Ascending aorta (tissue), 2 donors: ENCODE measurements around the gene USP28. TPM values are rescaled to one million over a fixed set of nuclear protein-coding genes. Genes with fewer than 3 reads are reported as not detected.

Source experiments
- DNase-seq, 2 donors: peaks; one replicate each; pipeline ENCODE4 v3.0.0-alpha.2; 2019; ENCODE audit warnings: low spot score in 2 of 2
- H3K27ac ChIP-seq, 2 donors: fragments of 200-600 bp; sonication (generic); one replicate each; pipeline ENCODE4 v1.5.1; 2016 to 2017; ENCODE audit warnings: mild to moderate bottlenecking in 1 of 2
- H3K27me3 ChIP-seq: fragments of 200-600 bp; sonication (generic); one replicate; pipeline ENCODE4 v1.5.1; 2017
- H3K36me3 ChIP-seq, 2 donors: fragments of 200-600 bp; sonication (generic); one replicate each; pipeline ENCODE4 v1.5.1; 2016
- H3K4me1 ChIP-seq, 2 donors: fragments of 200-600 bp; sonication (generic); one replicate each; pipeline ENCODE4 v1.5.1; 2016 to 2017; ENCODE audit warnings: mild to moderate bottlenecking in 1 of 2
- H3K4me3 ChIP-seq, 2 donors: fragments of 200-600 bp; sonication (generic); one replicate each; pipeline ENCODE4 v1.5.1; 2016 to 2017; ENCODE audit warnings: mild to moderate bottlenecking in 1 of 2
- H3K9me3 ChIP-seq, 2 donors: fragments of 200-600 bp; sonication (generic); one replicate each; pipeline ENCODE4 v1.5.1; 2016
- CTCF ChIP-seq, 3 experiments: fragments of 200-600 bp in 2 of 3; fragments of 450-650 bp in 1 of 3; sonication (generic) in 2 of 3; IDR thresholded peaks; one replicate each; pipeline ENCODE4 v1.5.1; 2016 to 2019; ENCODE audit warnings: antibody characterized with exemption in 3 of 3, mild to moderate bottlenecking in 1 of 3, moderate library complexity in 1 of 3
- intact Hi-C: fragments of 100-400 bp; cut with DNase I; formaldehyde crosslinking; loops from one replicate; pipeline ENCODE4 v1.15.1; 2023
- total RNA-seq: library from RNA; depleted of rRNA; stranded (reverse); fragments of >200 nt; gene quantifications from one replicate; pipeline ENCODE4 v1.1.0, GENCODE V29; 2016

The USP28 gene
- total RNA-seq, 1 donor from 2014 or later: 2.9 TPM

DNA sequence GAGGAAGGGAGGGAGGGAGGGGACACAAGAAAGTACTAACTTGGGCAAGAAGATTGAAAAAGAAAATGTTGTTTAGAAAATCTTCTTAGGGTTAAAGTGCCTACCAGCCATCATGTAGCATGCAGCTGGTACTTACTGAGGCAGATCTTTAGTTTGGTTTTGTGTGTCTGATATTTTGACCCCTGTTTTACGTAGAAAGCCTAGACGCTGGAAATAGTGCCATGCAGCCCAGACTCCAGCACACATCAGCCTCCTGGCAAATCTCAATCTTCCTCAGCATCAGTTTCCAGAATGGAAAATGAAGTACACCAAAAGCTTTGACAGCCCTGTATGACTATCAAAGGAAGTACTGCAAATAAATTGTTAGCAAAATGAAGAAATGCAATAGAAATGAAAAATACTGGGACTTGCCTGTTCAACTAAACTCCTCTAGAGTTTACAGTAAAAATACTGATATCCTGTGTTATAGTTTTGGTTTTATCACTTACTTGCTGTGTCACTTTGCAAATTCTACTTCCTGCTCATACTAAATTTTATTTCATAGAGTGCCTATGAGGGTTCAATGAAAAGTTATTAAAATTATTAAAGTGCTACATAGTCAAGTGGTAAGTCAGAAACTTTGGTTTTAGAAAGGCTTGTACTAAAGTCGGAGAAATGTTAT, 7.4 kb downstream of the USP28 start:
- Histone ChIP-seq H3K36me3 (no peaks in the 10 kb centered on the region), H3K27me3 (no peaks in the 10 kb centered on the region), H3K4me3 (no peak overlapping the region), H3K27ac (no peak overlapping the region), H3K9me3 (no peaks in the 10 kb centered on the region), H3K4me1 (peaks cover 0 to 3% of the 10 kb centered on the region in 2 donors)
- intact Hi-C loops: no loop called here
- TF ChIP-seq CTCF (IDR thresholded peaks at IDR 0.05): no peak
- DNase-seq: no peak

DNA sequence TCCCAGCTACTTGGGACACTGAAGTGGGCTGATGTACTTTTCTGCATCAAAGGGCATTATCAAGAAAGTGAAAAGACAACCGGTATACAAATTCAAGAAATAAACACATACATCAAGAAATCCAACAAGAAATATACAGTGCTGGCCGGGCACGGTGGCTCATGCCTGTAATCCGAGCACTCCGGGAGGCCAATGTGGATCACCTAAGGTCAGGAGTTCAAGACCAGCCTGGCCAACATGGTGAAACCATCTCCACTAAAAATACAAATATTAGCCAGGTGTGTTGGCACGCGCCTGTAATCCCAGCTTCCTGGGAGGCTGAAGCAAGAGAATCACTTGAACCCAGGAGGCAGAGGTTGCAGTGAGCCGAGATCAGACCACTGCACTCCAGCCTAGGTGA, 9.5 kb downstream of the USP28 start:
- DNase-seq: no peak
- TF ChIP-seq CTCF (IDR thresholded peaks at IDR 0.05): no peak

DNA sequence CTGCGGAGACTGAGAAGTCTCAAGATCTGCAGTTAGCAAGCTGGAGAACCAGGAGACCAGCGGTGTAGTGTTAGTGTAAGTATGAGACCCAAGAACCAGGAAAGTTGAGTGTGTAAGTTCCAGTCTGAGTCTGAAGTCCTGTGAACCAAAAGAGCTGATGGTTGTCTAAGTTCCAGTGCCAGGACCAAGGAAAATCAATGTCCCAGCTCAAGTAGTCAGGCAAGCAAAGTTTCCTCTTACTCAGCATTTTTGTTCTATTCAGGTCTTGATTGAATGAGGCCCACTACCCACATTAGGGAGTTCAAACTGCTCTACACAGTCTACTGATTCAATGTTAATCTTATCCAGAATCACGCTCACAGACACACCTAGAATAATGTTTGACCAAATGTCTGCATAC, 11.0 kb downstream of the USP28 start:
- intact Hi-C loops: no loop called here
- no peaks in the 10 kb centered on the region for H3K4me1 ChIP-seq
- no peaks in the 10 kb centered on the region for H3K36me3 ChIP-seq
- no peak for DNase-seq
- H3K4me3 ChIP-seq: no peak overlapping the region
- no peaks in the 10 kb centered on the region for H3K9me3 ChIP-seq
- no peak overlapping the region for H3K27ac ChIP-seq
- H3K27me3 ChIP-seq: no peaks in the 10 kb centered on the region
- no peak for TF ChIP-seq CTCF (IDR thresholded peaks at IDR 0.05)

More for the DNA sequence above, 9.5 kb downstream of the USP28 start:
- Histone ChIP-seq H3K4me3 (no peak overlapping the region), H3K4me1 (no peaks in the 10 kb centered on the region), H3K9me3 (no peaks in the 10 kb centered on the region), H3K36me3 (no peaks in the 10 kb centered on the region), H3K27me3 (no peaks in the 10 kb centered on the region), H3K27ac (no peak overlapping the region)
- intact Hi-C loops: no loop called here

GRCh38 chr11:113862435-113862834, 12.9 kb downstream of the USP28 start:
- Histone ChIP-seq H3K4me3 (no peak overlapping the region), H3K4me1 (no peaks in the 10 kb centered on the region), H3K36me3 (no peaks in the 10 kb centered on the region), H3K27ac (no peak overlapping the region), H3K9me3 (no peaks in the 10 kb centered on the region), H3K27me3 (no peaks in the 10 kb centered on the region)
- intact Hi-C loops: no loop called here
- DNase-seq: no peak
- no peak for TF ChIP-seq CTCF (IDR thresholded peaks at IDR 0.05)

DNA sequence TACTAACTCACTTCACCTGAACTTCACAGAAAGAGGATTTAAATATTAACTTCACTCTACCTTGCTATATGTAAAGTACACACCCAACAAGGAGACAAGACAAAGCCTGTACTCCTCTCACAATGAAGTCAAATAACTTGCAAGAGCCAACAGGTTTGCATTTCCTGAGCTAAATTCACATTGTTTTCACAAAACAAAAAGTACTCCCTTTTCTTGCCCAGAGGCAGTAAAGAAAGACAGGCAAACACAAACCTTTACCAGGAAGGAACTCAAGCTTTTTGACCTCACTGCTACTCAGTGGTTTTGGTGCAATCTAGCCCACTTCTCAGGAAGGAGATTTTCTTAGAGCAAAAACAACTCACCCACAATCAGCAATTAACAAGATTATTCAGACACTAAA, 15.7 kb downstream of the USP28 start:
- Histone ChIP-seq H3K27ac (no peak overlapping the region), H3K9me3 (no peaks in the 10 kb centered on the region), H3K27me3 (no peaks in the 10 kb centered on the region), H3K36me3 (no peaks in the 10 kb centered on the region), H3K4me3 (no peak overlapping the region), H3K4me1 (no peaks in the 10 kb centered on the region)
- DNase-seq: no peak
- intact Hi-C loops: no loop called here
- TF ChIP-seq CTCF (IDR thresholded peaks at IDR 0.05): no peak
